WTC11 (cell line): ENCODE results near the gene PPM1D.

Experiments
- CREB1 ChIP-seq: sonication (generic); formaldehyde crosslinking; IDR thresholded peaks from 2 replicates; pipeline ENCODE4 v1.8.0; 2023; ENCODE audit warnings: mild to moderate bottlenecking, missing genetic modification reagents
- JUN ChIP-seq: sonication (generic); formaldehyde crosslinking; IDR thresholded peaks from 2 replicates; pipeline ENCODE4 v1.8.0; 2023; ENCODE audit warnings: mild to moderate bottlenecking, missing genetic modification reagents
- NR3C1 ChIP-seq: sonication (generic); formaldehyde crosslinking; conservative IDR thresholded peaks from 2 replicates; pipeline ENCODE4 v1.8.1; 2023; ENCODE audit warnings: low read depth, mild to moderate bottlenecking, missing genetic modification reagents
- ZNF138 ChIP-seq: sonication (generic); formaldehyde crosslinking; conservative IDR thresholded peaks from 2 replicates; pipeline ENCODE4 v1.8.1; 2022; ENCODE audit warnings: mild to moderate bottlenecking, moderate library complexity, missing genetic modification reagents
- TF ChIP-seq, protein P1 (sequence below): fragments of 200-600 bp; IDR thresholded peaks from 2 replicates; pipeline ENCODE4 v1.8.0; 2022; ENCODE audit warnings: antibody characterized with exemption
- TF ChIP-seq, protein P2 (sequence below): sonication (generic); formaldehyde crosslinking; IDR thresholded peaks from 2 replicates; pipeline ENCODE4 v1.8.0; 2023; ENCODE audit warnings: mild to moderate bottlenecking, missing genetic modification reagents

DNA sequence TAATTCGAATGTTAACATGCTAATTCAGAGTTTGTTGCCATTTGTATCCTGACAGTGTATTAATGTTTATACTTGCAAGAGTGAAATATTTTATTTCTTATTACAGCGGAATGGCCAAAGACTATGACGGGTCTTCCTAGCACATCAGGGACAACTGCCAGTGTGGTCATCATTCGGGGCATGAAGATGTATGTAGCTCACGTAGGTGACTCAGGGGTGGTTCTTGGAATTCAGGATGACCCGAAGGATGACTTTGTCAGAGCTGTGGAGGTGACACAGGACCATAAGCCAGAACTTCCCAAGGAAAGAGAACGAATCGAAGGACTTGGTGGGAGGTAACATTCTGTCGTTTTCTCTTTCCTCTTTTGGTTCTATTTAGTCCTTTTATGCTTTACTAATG lies 23.4 kb downstream of the PPM1D start:
- TF ChIP-seq, protein P1, sequence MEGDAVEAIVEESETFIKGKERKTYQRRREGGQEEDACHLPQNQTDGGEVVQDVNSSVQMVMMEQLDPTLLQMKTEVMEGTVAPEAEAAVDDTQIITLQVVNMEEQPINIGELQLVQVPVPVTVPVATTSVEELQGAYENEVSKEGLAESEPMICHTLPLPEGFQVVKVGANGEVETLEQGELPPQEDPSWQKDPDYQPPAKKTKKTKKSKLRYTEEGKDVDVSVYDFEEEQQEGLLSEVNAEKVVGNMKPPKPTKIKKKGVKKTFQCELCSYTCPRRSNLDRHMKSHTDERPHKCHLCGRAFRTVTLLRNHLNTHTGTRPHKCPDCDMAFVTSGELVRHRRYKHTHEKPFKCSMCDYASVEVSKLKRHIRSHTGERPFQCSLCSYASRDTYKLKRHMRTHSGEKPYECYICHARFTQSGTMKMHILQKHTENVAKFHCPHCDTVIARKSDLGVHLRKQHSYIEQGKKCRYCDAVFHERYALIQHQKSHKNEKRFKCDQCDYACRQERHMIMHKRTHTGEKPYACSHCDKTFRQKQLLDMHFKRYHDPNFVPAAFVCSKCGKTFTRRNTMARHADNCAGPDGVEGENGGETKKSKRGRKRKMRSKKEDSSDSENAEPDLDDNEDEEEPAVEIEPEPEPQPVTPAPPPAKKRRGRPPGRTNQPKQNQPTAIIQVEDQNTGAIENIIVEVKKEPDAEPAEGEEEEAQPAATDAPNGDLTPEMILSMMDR, result no peak
- TF ChIP-seq JUN (CRISPR knock-in tag) (no peak), ZNF138 (CRISPR knock-in tag) (no peak), CREB1 (no peak), NR3C1 (CRISPR knock-in tag) (no peak)
- TF ChIP-seq, protein P2, sequence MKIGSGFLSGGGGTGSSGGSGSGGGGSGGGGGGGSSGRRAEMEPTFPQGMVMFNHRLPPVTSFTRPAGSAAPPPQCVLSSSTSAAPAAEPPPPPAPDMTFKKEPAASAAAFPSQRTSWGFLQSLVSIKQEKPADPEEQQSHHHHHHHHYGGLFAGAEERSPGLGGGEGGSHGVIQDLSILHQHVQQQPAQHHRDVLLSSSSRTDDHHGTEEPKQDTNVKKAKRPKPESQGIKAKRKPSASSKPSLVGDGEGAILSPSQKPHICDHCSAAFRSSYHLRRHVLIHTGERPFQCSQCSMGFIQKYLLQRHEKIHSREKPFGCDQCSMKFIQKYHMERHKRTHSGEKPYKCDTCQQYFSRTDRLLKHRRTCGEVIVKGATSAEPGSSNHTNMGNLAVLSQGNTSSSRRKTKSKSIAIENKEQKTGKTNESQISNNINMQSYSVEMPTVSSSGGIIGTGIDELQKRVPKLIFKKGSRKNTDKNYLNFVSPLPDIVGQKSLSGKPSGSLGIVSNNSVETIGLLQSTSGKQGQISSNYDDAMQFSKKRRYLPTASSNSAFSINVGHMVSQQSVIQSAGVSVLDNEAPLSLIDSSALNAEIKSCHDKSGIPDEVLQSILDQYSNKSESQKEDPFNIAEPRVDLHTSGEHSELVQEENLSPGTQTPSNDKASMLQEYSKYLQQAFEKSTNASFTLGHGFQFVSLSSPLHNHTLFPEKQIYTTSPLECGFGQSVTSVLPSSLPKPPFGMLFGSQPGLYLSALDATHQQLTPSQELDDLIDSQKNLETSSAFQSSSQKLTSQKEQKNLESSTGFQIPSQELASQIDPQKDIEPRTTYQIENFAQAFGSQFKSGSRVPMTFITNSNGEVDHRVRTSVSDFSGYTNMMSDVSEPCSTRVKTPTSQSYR (CRISPR knock-in tag), result no peak
